GM12878 (cell line): Measurements from ENCODE around the gene ARID5B. TPM values are rescaled to one million over a fixed set of nuclear protein-coding genes. Genes with fewer than 3 reads are reported as not detected.
A peak's percentile ranks its signal among the peaks of the same experiment; 100 is the strongest.

Experiments used
- ATF7 ChIP-seq: fragments of 450-650 bp; IDR thresholded peaks from 2 replicates; pipeline ENCODE4 v1.6.1; 2016; ENCODE audit warnings: low read depth, mild to moderate bottlenecking
- BCL11A ChIP-seq: IDR thresholded peaks from 2 replicates; pipeline ENCODE4 v1.6.1; 2011; ENCODE audit warnings: low read depth, low read length
- EGR1 ChIP-seq, 2 experiments: IDR thresholded peaks; 1 replicate in 1 of 2; 2 replicates in 1 of 2; pipeline ENCODE4 v1.6.1; 2011 to 2012; ENCODE audit warnings: low read depth in 2 of 2, low read length in 2 of 2, borderline replicate concordance in 1 of 2, mild to moderate bottlenecking in 1 of 2, moderate library complexity in 1 of 2
- EP300 ChIP-seq, 2 experiments: fragments of 150-350 bp in 1 of 2; IDR thresholded peaks; 2 replicates each; pipeline ENCODE4 v1.6.1; 2011 to 2012; ENCODE audit warnings: low read depth in 2 of 2, low read length in 2 of 2, borderline replicate concordance in 1 of 2, improper control_type of control experiment in 1 of 2, inconsistent platforms in 1 of 2; ENCODE audit not compliant: control insufficient read depth in 1 of 2
- ESRRA ChIP-seq: IDR thresholded peaks from 2 replicates; pipeline ENCODE4 v1.6.1; 2012; ENCODE audit warnings: mild to moderate bottlenecking, low read length, improper control_type of control experiment
- FOXK2 ChIP-seq: fragments of 450-650 bp; IDR thresholded peaks from 2 replicates; pipeline ENCODE4 v1.6.1; 2017; ENCODE audit warnings: mild to moderate bottlenecking, moderate library complexity
- IKZF2 ChIP-seq, 2 experiments: fragments of 450-650 bp; IDR thresholded peaks; 2 replicates each; pipeline ENCODE4 v1.6.1; 2017; ENCODE audit warnings: mild to moderate bottlenecking in 2 of 2, moderate library complexity in 2 of 2
- KLF5 ChIP-seq: fragments of 450-650 bp; IDR thresholded peaks from 2 replicates; pipeline ENCODE4 v1.6.1; 2014; ENCODE audit warnings: mild to moderate bottlenecking; ENCODE audit not compliant: partially characterized antibody
- MYB ChIP-seq: fragments of 150-350 bp; IDR thresholded peaks from 2 replicates; pipeline ENCODE4 v1.6.1; 2014; ENCODE audit warnings: mild to moderate bottlenecking, low read depth, low read length, borderline replicate concordance
- NBN ChIP-seq: fragments of 450-650 bp; IDR thresholded peaks from 2 replicates; pipeline ENCODE4 v1.6.1; 2016
- NR2F1 ChIP-seq: fragments of 450-650 bp; conservative IDR thresholded peaks from 2 replicates; pipeline ENCODE4 v1.6.1; 2017; ENCODE audit warnings: mild to moderate bottlenecking
- PAX8 ChIP-seq: fragments of 450-650 bp; IDR thresholded peaks from 2 replicates; pipeline ENCODE4 v1.6.1; 2017; ENCODE audit warnings: mild to moderate bottlenecking, moderate library complexity
- RAD51 ChIP-seq: fragments of 450-650 bp; IDR thresholded peaks from 2 replicates; pipeline ENCODE4 v1.6.1; 2016; ENCODE audit warnings: moderate library complexity, mild to moderate bottlenecking, inconsistent platforms
- RB1 ChIP-seq: fragments of 450-650 bp; formaldehyde crosslinking; IDR thresholded peaks from 2 replicates; pipeline ENCODE4 v1.6.1; 2017; ENCODE audit warnings: mild to moderate bottlenecking, borderline replicate concordance
- SIN3A ChIP-seq: IDR thresholded peaks from 2 replicates; pipeline ENCODE4 v1.6.1; 2012; ENCODE audit warnings: low read depth, low read length, improper control_type of control experiment
- SIX5 ChIP-seq: IDR thresholded peaks from 2 replicates; pipeline ENCODE4 v1.6.1; 2011; ENCODE audit warnings: mild to moderate bottlenecking, low read depth, low read length, moderate library complexity; ENCODE audit not compliant: severe bottlenecking
- SMAD5 ChIP-seq: IDR thresholded peaks from 2 replicates; pipeline ENCODE4 v1.6.1; 2016; ENCODE audit warnings: antibody characterized with exemption, low read depth
- SPI1 ChIP-seq: IDR thresholded peaks from 2 replicates; pipeline ENCODE4 v1.6.1; 2011; ENCODE audit warnings: low read depth, mild to moderate bottlenecking, low read length, moderate library complexity, borderline replicate concordance; ENCODE audit not compliant: insufficient read depth
- SUZ12 ChIP-seq: fragments of 200-600 bp; sonication (generic); IDR thresholded peaks from one replicate; pipeline ENCODE4 v1.6.1; 2018; ENCODE audit warnings: antibody characterized with exemption, mild to moderate bottlenecking; ENCODE audit not compliant: unreplicated experiment
- WRNIP1 ChIP-seq: IDR thresholded peaks from 2 replicates; pipeline ENCODE4 v1.6.1; 2011; ENCODE audit warnings: low read depth, low read length, improper control_type of control experiment, borderline replicate concordance
- YY1 ChIP-seq: IDR thresholded peaks from 2 replicates; pipeline ENCODE4 v1.6.1; 2011; ENCODE audit warnings: low read depth, mild to moderate bottlenecking, low read length
- ZNF592 ChIP-seq: fragments of 450-650 bp; IDR thresholded peaks from 2 replicates; pipeline ENCODE4 v1.6.1; 2017; ENCODE audit warnings: mild to moderate bottlenecking, moderate library complexity
- ZZZ3 ChIP-seq: IDR thresholded peaks from 2 replicates; pipeline ENCODE4 v1.6.1; 2011; ENCODE audit warnings: low read depth; ENCODE audit not compliant: control insufficient read depth, insufficient read length
- polyA plus RNA-seq, 11 experiments: library from polyadenylated mRNA; depleted of rRNA in 4 of 11; unstranded in 6 of 11; stranded (reverse) in 5 of 11; fragments of >200 nt; fragmentation: Nextera tagmentation in 4 of 11; fragmentation: Illumina TruSeq in 1 of 11; extraction: Ambion mirVana in 4 of 11; extraction: Trizol in 1 of 11; gene quantifications; 1 replicate in 1 of 11; 2 replicates in 10 of 11; pipeline versions ENCODE4 v1.2.1 to v1.2.3, GENCODE V29; 2011 to 2016; ENCODE audit warnings: inconsistent platforms in 2 of 11, missing spikeins in 2 of 11, low read depth in 1 of 11
- total RNA-seq, 4 experiments: library from RNA; depleted of rRNA in 3 of 4; stranded (reverse); fragments of >200 nt in 3 of 4; fragmentation: Illumina TruSeq in 1 of 4; extraction: Trizol in 1 of 4; gene quantifications; 2 replicates each; pipeline versions ENCODE4 v1.2.1 to v1.2.3, GENCODE V29; 2013 to 2021
- TF ChIP-seq, protein P1 (sequence below): fragments of 450-650 bp; IDR thresholded peaks from 2 replicates; pipeline ENCODE4 v1.6.1; 2017; ENCODE audit warnings: low read depth, mild to moderate bottlenecking, moderate library complexity
- TF ChIP-seq, protein P2 (sequence below): IDR thresholded peaks from 2 replicates; pipeline ENCODE4 v1.6.1; 2011; ENCODE audit warnings: borderline replicate concordance, low read depth, mild to moderate bottlenecking, moderate library complexity, low read length; ENCODE audit not compliant: insufficient read depth, poor library complexity, severe bottlenecking

ARID5B gene
- total and polyA plus RNA-seq, 10 of the 15 experiments (the other 5 are each of a cell fraction or from before 2014, with no cell fraction given) = 2.7 to 8.5 (median 6.1) TPM

- TF ChIP-seq ZZZ3 = no peak
- peak; percentile 31; the same call in 1 of the 2 replicates for TF ChIP-seq RAD51
- no peak for TF ChIP-seq SMAD5
- no peak for TF ChIP-seq PAX8
- TF ChIP-seq RB1 = no peak
- TF ChIP-seq WRNIP1 = no peak
- TF ChIP-seq SIX5 = no peak
- no peak for TF ChIP-seq BCL11A
- TF ChIP-seq EP300 (IDR thresholded peaks at IDR 0.05; ENCODE audit: borderline replicate concordance in 1 of 2, control insufficient read depth in 1 of 2, low read depth in 2 of 2, low read length in 2 of 2) = no peak
- TF ChIP-seq SPI1 = no peak
- no peak for TF ChIP-seq KLF5
- no peak for TF ChIP-seq ZNF592
- TF ChIP-seq, protein P1, sequence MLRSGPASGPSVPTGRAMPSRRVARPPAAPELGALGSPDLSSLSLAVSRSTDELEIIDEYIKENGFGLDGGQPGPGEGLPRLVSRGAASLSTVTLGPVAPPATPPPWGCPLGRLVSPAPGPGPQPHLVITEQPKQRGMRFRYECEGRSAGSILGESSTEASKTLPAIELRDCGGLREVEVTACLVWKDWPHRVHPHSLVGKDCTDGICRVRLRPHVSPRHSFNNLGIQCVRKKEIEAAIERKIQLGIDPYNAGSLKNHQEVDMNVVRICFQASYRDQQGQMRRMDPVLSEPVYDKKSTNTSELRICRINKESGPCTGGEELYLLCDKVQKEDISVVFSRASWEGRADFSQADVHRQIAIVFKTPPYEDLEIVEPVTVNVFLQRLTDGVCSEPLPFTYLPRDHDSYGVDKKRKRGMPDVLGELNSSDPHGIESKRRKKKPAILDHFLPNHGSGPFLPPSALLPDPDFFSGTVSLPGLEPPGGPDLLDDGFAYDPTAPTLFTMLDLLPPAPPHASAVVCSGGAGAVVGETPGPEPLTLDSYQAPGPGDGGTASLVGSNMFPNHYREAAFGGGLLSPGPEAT = peak; percentile 66
- peak; percentile 93 for TF ChIP-seq NBN
- no peak for TF ChIP-seq SUZ12
- no peak for TF ChIP-seq NR2F1
- TF ChIP-seq, protein P2, sequence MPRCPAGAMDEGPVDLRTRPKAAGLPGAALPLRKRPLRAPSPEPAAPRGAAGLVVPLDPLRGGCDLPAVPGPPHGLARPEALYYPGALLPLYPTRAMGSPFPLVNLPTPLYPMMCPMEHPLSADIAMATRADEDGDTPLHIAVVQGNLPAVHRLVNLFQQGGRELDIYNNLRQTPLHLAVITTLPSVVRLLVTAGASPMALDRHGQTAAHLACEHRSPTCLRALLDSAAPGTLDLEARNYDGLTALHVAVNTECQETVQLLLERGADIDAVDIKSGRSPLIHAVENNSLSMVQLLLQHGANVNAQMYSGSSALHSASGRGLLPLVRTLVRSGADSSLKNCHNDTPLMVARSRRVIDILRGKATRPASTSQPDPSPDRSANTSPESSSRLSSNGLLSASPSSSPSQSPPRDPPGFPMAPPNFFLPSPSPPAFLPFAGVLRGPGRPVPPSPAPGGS = no peak
- no peak for TF ChIP-seq ESRRA
- no peak for TF ChIP-seq MYB
- TF ChIP-seq FOXK2 = no peak
- no peak for TF ChIP-seq YY1
- peak in 1 of 2 experiments; percentile 68; a peak in 3 of 4 replicates for TF ChIP-seq IKZF2 (IDR thresholded peaks at IDR 0.05)
- TF ChIP-seq EGR1 (IDR thresholded peaks at IDR 0.05; ENCODE audit: borderline replicate concordance in 1 of 2, low read depth in 2 of 2, low read length in 2 of 2) = no peak
- peak; percentile 46; the same call in 1 of the 2 replicates for TF ChIP-seq ATF7
- no peak for TF ChIP-seq SIN3A
Observed at GRCh38 chr10:61902445-61903220, 1.1 kb downstream of the ARID5B start (continued).
